Sciatic nerve (tissue), 2 donors: Measurements from ENCODE around the gene GAA. TPM values are rescaled to one million over a fixed set of nuclear protein-coding genes. Genes with fewer than 3 reads are reported as not detected.
A peak's percentile ranks its signal among the peaks of the same experiment; 100 is the strongest.

Experiments
- ATAC-seq: fragments of 200-7000 bp; cut with Tn5 transposase; one replicate; pipeline ENCODE4 v1.9.1; 2020; ENCODE audit warnings: mild to moderate bottlenecking, moderate library complexity
- DNase-seq: peaks from one replicate; pipeline ENCODE4 v3.0.0-alpha.2; 2020; ENCODE audit warnings: low spot score
- intact Hi-C: fragments of 100-400 bp; cut with DNase I; formaldehyde crosslinking; loops from one replicate; pipeline ENCODE4 v1.14.2; 2022
- total RNA-seq: library from RNA; stranded (reverse); fragmentation: NEBNext Ultra II Directional; extraction: Animal tissue kit (Norgen Biotek cat#: 25700); gene quantifications from one replicate; pipeline ENCODE4 v1.2.1, GENCODE V29; 2021
- donor health status: DM: no; HTN: no; CAD: no.
- donor health status: DM: no; HTN: no; CAD: no.

The GAA gene
- 60.7 TPM for total RNA-seq

- intact Hi-C loops: no loop called here
- DNase-seq (peak; percentile 92), ATAC-seq (peak; percentile 85)
Observed at GRCh38 chr17:80101011-80101945, at the start of gene GAA. Gene GAA, plus strand, starts transcription at chr17:80101581. Its CDS starts 3,006 bp downstream, at chr17:80104587.

GRCh38 chr17:80051681-80052080 lies 49.7 kb upstream of the GAA start:
- no peak for DNase-seq
- no peak for ATAC-seq
- intact Hi-C loops: no loop called here

- no peak for DNase-seq
- ATAC-seq: peak; percentile 77
- intact Hi-C loops: no loop called here
Observed at GRCh38 chr17:80053102-80053501, 48.3 kb upstream of the GAA start.

GRCh38 chr17:80055597-80055996 lies 45.8 kb upstream of the GAA start:
- intact Hi-C loops: no loop called here
- ATAC-seq: no peak

GRCh38 chr17:80058311-80058955 lies 42.9 kb upstream of the GAA start:
- DNase-seq (no peak), ATAC-seq (no peak)
- intact Hi-C loops: no loop called here

More at GRCh38 chr17:80055597-80055996, 45.8 kb upstream of the GAA start:
- DNase-seq: no peak

GRCh38 chr17:80060644-80061043 lies 40.7 kb upstream of the GAA start:
- intact Hi-C loops: no loop called here
- ATAC-seq (no peak), DNase-seq (no peak)

- intact Hi-C loops: no loop called here
- no peak for DNase-seq
- ATAC-seq: no peak
Observed at GRCh38 chr17:80061421-80061820, 40.0 kb upstream of the GAA start.

- ATAC-seq (peak; percentile 22), DNase-seq (no peak)
- intact Hi-C loops: no loop called here
Observed at GRCh38 chr17:80063830-80064585, 37.4 kb upstream of the GAA start.

- ATAC-seq (no peak), DNase-seq (no peak)
- intact Hi-C loops: no loop called here
Observed at GRCh38 chr17:80064696-80065095, 36.7 kb upstream of the GAA start.

GRCh38 chr17:80065478-80066170 lies 35.8 kb upstream of the GAA start:
- ATAC-seq (no peak), DNase-seq (no peak)
- intact Hi-C loops: no loop called here

- intact Hi-C loops: no loop called here
- no peak for ATAC-seq
- no peak for DNase-seq
Observed at GRCh38 chr17:80067393-80067986, 33.9 kb upstream of the GAA start.

- peak; percentile 80 for ATAC-seq
- peak; percentile 78 for DNase-seq
- intact Hi-C loops: no loop called here
Observed at GRCh38 chr17:80068301-80069222, 32.8 kb upstream of the GAA start.

- ATAC-seq: peak; percentile 29
- no peak for DNase-seq
- intact Hi-C loops: no loop called here
Observed at GRCh38 chr17:80070375-80071115, 30.8 kb upstream of the GAA start.

- intact Hi-C loops: no loop called here
- DNase-seq: peak; percentile 78
Observed at GRCh38 chr17:80071116-80071841, 30.1 kb upstream of the GAA start.

GRCh38 chr17:80072410-80072809 lies 29.0 kb upstream of the GAA start:
- intact Hi-C loops: no loop called here
- DNase-seq: no peak
- ATAC-seq: no peak

More at GRCh38 chr17:80071116-80071841, 30.1 kb upstream of the GAA start:
- peak; percentile 57 for ATAC-seq

GRCh38 chr17:80080081-80080480 lies 21.3 kb upstream of the GAA start:
- DNase-seq: no peak
- no peak for ATAC-seq
- intact Hi-C loops: no loop called here
